GM21576 (cell line): ENCODE data around the gene FAM241A.

Experiments
- ATAC-seq: cut with Tn5 transposase; IDR thresholded peaks from one replicate; pipeline ENCODE4 v1.9.1; 2021; ENCODE audit warnings: mild to moderate bottlenecking, moderate library complexity; ENCODE audit not compliant: unreplicated experiment

FAM241A gene

GRCh38 chr4:112213091-112213490, 67.8 kb downstream of the FAM241A start:
- ATAC-seq = peak; percentile 66

GRCh38 chr4:112213856-112214255, 68.6 kb downstream of the FAM241A start:
- no peak for ATAC-seq

- ATAC-seq = no peak
These were observed 69.4 kb downstream of the FAM241A start for GRCh38 chr4:112214390-112215264.

- no peak for ATAC-seq
These were observed 74.6 kb downstream of the FAM241A start for GRCh38 chr4:112219826-112220366.

- no peak for ATAC-seq
These were observed 77.1 kb downstream of the FAM241A start for GRCh38 chr4:112222219-112222955.

GRCh38 chr4:112225157-112225556, 79.9 kb downstream of the FAM241A start:
- ATAC-seq = no peak

GRCh38 chr4:112230879-112231778, 85.9 kb downstream of the FAM241A start:
- peak; percentile 85 for ATAC-seq

GRCh38 chr4:112231779-112232713, 86.8 kb downstream of the FAM241A start, which contains the start of gene AP1AR:
AP1AR (plus strand) TSS chr4:112231787; CDS start chr4:112232092, 305 bp downstream.
- peak; percentile 67 for ATAC-seq

GRCh38 chr4:112234952-112235609, 89.8 kb downstream of the FAM241A start:
- no peak for ATAC-seq

GRCh38 chr4:112236040-112236439, 90.8 kb downstream of the FAM241A start:
- no peak for ATAC-seq

GRCh38 chr4:112238833-112239232, 93.6 kb downstream of the FAM241A start:
- no peak for ATAC-seq
